Fibroblast of the aortic adventitia (primary cell): ENCODE measurements around the gene NFYA. TPM values are rescaled to one million over a fixed set of nuclear protein-coding genes. Genes with fewer than 3 reads are reported as not detected.

Experiments used
- DNase-seq: peaks from one replicate; pipeline ENCODE4 v3.0.0-alpha.2; 2010; ENCODE audit warnings: low read depth
- H3K4me3 ChIP-seq: 2 replicates; pipeline ENCODE4 v1.5.1; 2011; ENCODE audit warnings: low read depth, mild to moderate bottlenecking, control low read depth, low read length, moderate library complexity
- CTCF ChIP-seq: IDR thresholded peaks from 2 replicates; pipeline ENCODE4 v1.5.1; 2011; ENCODE audit warnings: mild to moderate bottlenecking, low read length, control low read depth, inconsistent platforms; ENCODE audit not compliant: insufficient read depth
- total RNA-seq: library from RNA; depleted of rRNA; stranded (reverse); fragments of >200 nt; gene quantifications from 2 replicates; pipeline ENCODE4 v1.2.3, GENCODE V29; 2012; ENCODE audit warnings: low replicate concordance

The NFYA gene
- total RNA-seq, 1 donor = 14.2 TPM

GRCh38 chr6:41075651-41076626 is 3.2 kb downstream of the NFYA start:
- no peak overlapping the region for H3K4me3 ChIP-seq
- DNase-seq = no peak

GRCh38 chr6:41077536-41077935 is 4.8 kb downstream of the NFYA start:
- no peak for TF ChIP-seq CTCF
- H3K4me3 ChIP-seq = no peak overlapping the region
- DNase-seq = no peak

More at GRCh38 chr6:41075651-41076626, 3.2 kb downstream of the NFYA start:
- TF ChIP-seq CTCF = no peak

GRCh38 chr6:41078101-41078500 is 5.3 kb downstream of the NFYA start:
- H3K4me3 ChIP-seq = no peak overlapping the region
- TF ChIP-seq CTCF = no peak
- no peak for DNase-seq

GRCh38 chr6:41079080-41079479 is 6.3 kb downstream of the NFYA start:
- no peak overlapping the region for H3K4me3 ChIP-seq
- TF ChIP-seq CTCF = no peak
- DNase-seq = no peak

- TF ChIP-seq CTCF = no peak
- DNase-seq = no peak
- H3K4me3 ChIP-seq = no peak overlapping the region
These were observed 7.8 kb downstream of the NFYA start for GRCh38 chr6:41080621-41081020.

GRCh38 chr6:41083072-41083471 is 10.3 kb downstream of the NFYA start:
- no peak for DNase-seq
- no peak overlapping the region for H3K4me3 ChIP-seq
- TF ChIP-seq CTCF = no peak
